OCI-LY1 (cell line): ENCODE results near the gene PTPRN2.
"Not testable (repeated sequence)": the region's sequence is repeated elsewhere in the genome, so short reads cannot be mapped to it uniquely, and the experiment has no call there.

Source experiments
- CTCF ChIP-seq: fragments of 200-600 bp; sonication (generic), shearing (Covaris generic); IDR thresholded peaks from 2 replicates; pipeline ENCODE4 v1.5.1; 2017; ENCODE audit warnings: mild to moderate bottlenecking, antibody characterized with exemption, low read length, moderate library complexity, mixed read lengths
- EZH2 ChIP-seq: fragments of 200-600 bp; sonication (generic), shearing (Covaris generic); IDR thresholded peaks from 2 replicates; pipeline ENCODE4 v1.8.0; 2017; ENCODE audit warnings: borderline replicate concordance, mixed run types, mild to moderate bottlenecking, antibody characterized with exemption, low read length, moderate library complexity, mixed read lengths

GRCh38 chr7:158523877-158524276, 63.7 kb downstream of the PTPRN2 start:
- not testable (repeated sequence) for TF ChIP-seq EZH2, CTCF
